ENCODE measurements around the gene KEL. TPM values are rescaled to one million over a fixed set of nuclear protein-coding genes. Genes with fewer than 3 reads are reported as not detected.

KEL gene
- total and polyA plus RNA-seq, 2 experiments from 2014 or later: 8.7 to 12.8 TPM

DNA sequence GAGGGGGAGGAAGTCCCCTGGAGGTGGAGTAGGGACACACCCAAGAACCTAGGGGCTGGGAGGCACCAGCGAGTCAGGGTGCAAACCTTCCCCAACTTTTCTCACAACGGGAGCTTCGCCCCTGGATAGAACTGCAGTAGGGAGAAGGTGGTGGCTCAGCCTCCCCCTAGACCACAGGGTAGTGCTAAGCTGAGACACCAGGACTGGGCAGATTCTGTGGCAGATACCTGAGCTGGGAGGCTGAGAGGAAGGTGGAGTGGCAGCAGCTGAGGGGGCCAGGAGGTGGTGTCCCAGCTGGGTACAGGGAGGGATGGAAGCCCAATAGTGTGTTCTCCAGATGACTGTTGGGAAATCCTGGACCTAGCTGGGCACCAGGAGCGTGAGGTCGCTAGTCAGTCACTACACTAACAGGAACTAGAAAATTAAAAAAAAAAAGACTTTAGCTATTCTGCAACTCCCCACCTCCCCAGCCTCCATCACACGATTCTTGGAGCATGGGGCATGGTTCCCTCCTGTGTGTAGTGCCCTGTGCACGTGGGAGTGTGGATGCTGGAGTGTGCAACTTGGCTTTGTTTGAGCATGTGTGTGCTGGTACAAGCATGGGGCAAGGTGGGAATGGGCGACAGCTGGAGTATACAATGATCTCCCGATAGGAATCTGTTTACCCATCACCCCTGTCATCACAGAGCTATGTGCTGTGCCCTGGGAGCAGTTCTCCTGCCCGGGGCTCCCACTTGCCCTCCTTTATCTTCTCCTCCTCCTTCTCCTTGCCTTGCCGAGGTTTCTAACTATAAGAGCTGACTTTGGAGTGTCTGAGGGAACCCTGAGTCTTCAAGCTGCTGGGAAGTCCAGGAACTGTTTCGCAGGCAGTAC is 67.8 kb downstream of the KEL start:
- H3K9me3 ChIP-seq (ENCODE audit: low read depth): no peaks in the 10 kb centered on the region
- no peaks in the 10 kb centered on the region for H4K20me1 ChIP-seq (ENCODE audit: insufficient read depth, poor library complexity, severe bottlenecking)
- H2AFZ ChIP-seq: no peak overlapping the region
- H3K27me3 ChIP-seq: no peaks in the 10 kb centered on the region
- no peak overlapping the region for H3K4me3 ChIP-seq
- peaks cover 22% of the 10 kb centered on the region for H3K4me1 ChIP-seq (ENCODE audit: insufficient read depth)
- no peaks in the 10 kb centered on the region for H3K79me2 ChIP-seq
- 77% methylated on average over 12 of the region's 12 CpGs for WGBS (ENCODE audit: low lambda C conversion rate, missing lambda C conversion rate)
- H3K36me3 ChIP-seq (replicated peaks; ENCODE audit: insufficient read depth, low read depth): no peaks in the 10 kb centered on the region
- peak overlapping the region; percentile 68 for H3K27ac ChIP-seq
- DNase-seq (ENCODE audit: low spot score): no peak
- no peaks in the 10 kb centered on the region for H3K9me2 ChIP-seq (replicated peaks; ENCODE audit: insufficient read depth)
- H3K4me2 ChIP-seq: peak overlapping the region; percentile 15
- no peak for TF ChIP-seq CTCF (IDR thresholded peaks at IDR 0.05; ENCODE audit: poor library complexity)
- no peak for TF ChIP-seq EZH2 (IDR thresholded peaks at IDR 0.05; ENCODE audit: borderline replicate concordance)
- TF ChIP-seq EZH2phosphoT487 (IDR thresholded peaks at IDR 0.05; ENCODE audit: low read depth, severe bottlenecking, unreplicated experiment): no peak

DNA sequence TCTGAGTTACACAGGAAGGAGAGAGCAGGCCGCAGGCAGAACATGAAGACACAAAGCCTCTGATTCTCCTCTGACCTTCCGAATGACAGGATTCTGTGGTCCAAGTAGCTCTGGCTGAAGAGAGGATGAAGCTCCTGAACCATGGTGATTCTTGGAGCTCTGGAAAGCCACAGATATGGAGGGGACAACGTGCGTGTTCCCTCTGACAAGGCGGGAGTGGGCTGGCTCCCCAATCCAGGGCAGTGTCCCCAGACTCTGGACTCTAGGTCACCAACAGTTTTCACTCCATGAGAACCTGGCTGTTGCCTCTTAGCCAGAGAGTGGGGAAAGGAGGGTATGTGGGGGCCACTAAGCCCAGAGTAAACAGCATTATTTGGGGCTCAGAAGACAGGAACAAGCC is 69.2 kb downstream of the KEL start:
- H3K4me1 ChIP-seq (ENCODE audit: insufficient read depth): peaks cover 22% of the 10 kb centered on the region
- no peaks in the 10 kb centered on the region for H4K20me1 ChIP-seq (ENCODE audit: insufficient read depth, poor library complexity, severe bottlenecking)
- H3K9me2 ChIP-seq (replicated peaks; ENCODE audit: insufficient read depth): no peaks in the 10 kb centered on the region
- no peak overlapping the region for H3K4me3 ChIP-seq
- H2AFZ ChIP-seq: no peak overlapping the region
- no peaks in the 10 kb centered on the region for H3K27me3 ChIP-seq
- 84% methylated on average over 5 of the region's 5 CpGs for WGBS (ENCODE audit: low lambda C conversion rate, missing lambda C conversion rate)
- H3K4me2 ChIP-seq: no peak overlapping the region
- TF ChIP-seq EZH2 (IDR thresholded peaks at IDR 0.05; ENCODE audit: borderline replicate concordance) (no peak), CTCF (IDR thresholded peaks at IDR 0.05; ENCODE audit: poor library complexity) (no peak), EZH2phosphoT487 (IDR thresholded peaks at IDR 0.05; ENCODE audit: low read depth, severe bottlenecking, unreplicated experiment) (no peak)
- no peaks in the 10 kb centered on the region for H3K9me3 ChIP-seq (ENCODE audit: low read depth)
- H3K79me2 ChIP-seq: no peaks in the 10 kb centered on the region
- no peak overlapping the region for H3K27ac ChIP-seq
- no peaks in the 10 kb centered on the region for H3K36me3 ChIP-seq (replicated peaks; ENCODE audit: insufficient read depth, low read depth)
- no peak for DNase-seq (ENCODE audit: low spot score)

GRCh38 chr7:142891490-142892082 is 70.6 kb downstream of the KEL start:
- WGBS (ENCODE audit: low lambda C conversion rate, missing lambda C conversion rate): 90% methylated on average over 9 of the region's 10 CpGs
- H3K79me2 ChIP-seq: no peaks in the 10 kb centered on the region
- TF ChIP-seq CTCF (IDR thresholded peaks at IDR 0.05; ENCODE audit: poor library complexity) (no peak), EZH2 (IDR thresholded peaks at IDR 0.05; ENCODE audit: borderline replicate concordance) (no peak), EZH2phosphoT487 (IDR thresholded peaks at IDR 0.05; ENCODE audit: low read depth, severe bottlenecking, unreplicated experiment) (no peak)

More at GRCh38 chr7:142891490-142892082, 70.6 kb downstream of the KEL start:
- Histone ChIP-seq H3K4me2 (no peak overlapping the region), H3K36me3 (replicated peaks; ENCODE audit: insufficient read depth, low read depth) (no peaks in the 10 kb centered on the region), H4K20me1 (ENCODE audit: insufficient read depth, poor library complexity, severe bottlenecking) (no peaks in the 10 kb centered on the region), H3K27ac (no peak overlapping the region), H3K9me2 (replicated peaks; ENCODE audit: insufficient read depth) (no peaks in the 10 kb centered on the region), H3K4me1 (ENCODE audit: insufficient read depth) (peaks cover 22% of the 10 kb centered on the region), H3K27me3 (no peaks in the 10 kb centered on the region), H3K4me3 (no peak overlapping the region), H3K9me3 (ENCODE audit: low read depth) (no peaks in the 10 kb centered on the region), H2AFZ (no peak overlapping the region)
- no peak for DNase-seq (ENCODE audit: low spot score)

Other genes starting within 250 kb of the KEL start
- gene PRSS1, start 212.9 kb downstream of the KEL start, total RNA-seq: 69.8 and 71.2 TPM in 2 replicates
- 67.6 and 78.5 TPM in 2 replicates for gene PRSS1, start 212.9 kb downstream of the KEL start, polyA plus RNA-seq
- gene PRSS2, start 191.4 kb downstream of the KEL start, total RNA-seq: 94.7 and 144 TPM in 2 replicates
- 241 and 273 TPM in 2 replicates for gene PRSS2, start 191.4 kb downstream of the KEL start, polyA plus RNA-seq
- 7.4 and 14.8 TPM in 2 replicates for gene EPHB6, start 107.3 kb downstream of the KEL start, total RNA-seq
- gene EPHB6, start 107.3 kb downstream of the KEL start, polyA plus RNA-seq: 23.0 and 29.6 TPM in 2 replicates
- gene TRPV6, start 76.6 kb downstream of the KEL start, total RNA-seq: 3.5 and 5.9 TPM in 2 replicates
- gene TRPV6, start 76.6 kb downstream of the KEL start, polyA plus RNA-seq: 3.7 and 8.5 TPM in 2 replicates
- gene TRPV5, start 28.6 kb downstream of the KEL start, total RNA-seq: not detected in 2 replicates
- not detected in 2 replicates for gene TRPV5, start 28.6 kb downstream of the KEL start, polyA plus RNA-seq
- gene LLCFC1, start 22.9 kb downstream of the KEL start, total RNA-seq: not detected in 2 replicates
- not detected in 2 replicates for gene LLCFC1, start 22.9 kb downstream of the KEL start, polyA plus RNA-seq
- not detected in 2 replicates for gene OR9A2, start 64.8 kb upstream of the KEL start, total RNA-seq
- gene OR9A2, start 64.8 kb upstream of the KEL start, polyA plus RNA-seq: not detected in 2 replicates
- not detected in 2 replicates for gene OR6V1, start 90.0 kb upstream of the KEL start, total RNA-seq
- gene OR6V1, start 90.0 kb upstream of the KEL start, polyA plus RNA-seq: 0.34 TPM in 1 of 2 replicates, not detected in the other
- not detected in 2 replicates for gene PIP, start 169.7 kb upstream of the KEL start, total RNA-seq
- gene PIP, start 169.7 kb upstream of the KEL start, polyA plus RNA-seq: not detected in 2 replicates
- not detected in 2 replicates for gene TAS2R39, start 221.1 kb upstream of the KEL start, total RNA-seq
- gene TAS2R39, start 221.1 kb upstream of the KEL start, polyA plus RNA-seq: 0.56 TPM in 1 of 2 replicates, not detected in the other